Activated T-helper 1 cell treated with anti-CD3 and anti-CD28 coated beads, Interleukin-12 subunit alpha, Interleukin-12 subunit beta, Interleukin-2, Interleukin-4 antibody, amounts not matched to agents 30 ng/mL and 10 ng/mL and 1 ng/mL, durations not matched to agents 14 hours and 24 hours and 36 hours (primary cell): Measurements from ENCODE around the gene SCAMP1. TPM values are rescaled to one million over a fixed set of nuclear protein-coding genes. Genes with fewer than 3 reads are reported as not detected.
A peak's percentile ranks its signal among the peaks of the same experiment; 100 is the strongest.
"Not testable (repeated sequence)": the region's sequence is repeated elsewhere in the genome, so short reads cannot be mapped to it uniquely, and the experiment has no call there.

Source experiments
- DNase-seq: peaks from one replicate; pipeline ENCODE4 v3.0.0; 2021; ENCODE audit warnings: low spot score
- H3K27ac Mint-ChIP-seq: one replicate; pipeline ENCODE4 v1.8.0; 2021; ENCODE audit warnings: mild to moderate bottlenecking, mixed read lengths
- H3K27me3 Mint-ChIP-seq: one replicate; pipeline ENCODE4 v1.8.0; 2022; ENCODE audit warnings: mild to moderate bottlenecking, moderate library complexity, mixed read lengths; ENCODE audit not compliant: insufficient read depth
- H3K36me3 Mint-ChIP-seq: one replicate; pipeline ENCODE4 v1.8.0; 2021; ENCODE audit warnings: low read depth, mixed read lengths
- H3K4me1 Mint-ChIP-seq: one replicate; pipeline ENCODE4 v1.8.0; 2021; ENCODE audit warnings: low read depth, mixed read lengths
- H3K4me3 Mint-ChIP-seq: one replicate; pipeline ENCODE4 v1.8.0; 2021; ENCODE audit warnings: mild to moderate bottlenecking, moderate library complexity, mixed read lengths
- H3K9me3 Mint-ChIP-seq: one replicate; pipeline ENCODE4 v1.8.0; 2021; ENCODE audit warnings: mixed read lengths
- intact Hi-C: fragments of 100-400 bp; cut with micrococcal nuclease; formaldehyde crosslinking; loops from one replicate; pipeline ENCODE4 v1.15.1; 2024
- total RNA-seq: library from RNA; stranded (reverse); gene quantifications from 2 replicates; pipeline ENCODE4 v1.2.3, GENCODE V29; 2022

The SCAMP1 gene
- total RNA-seq, 1 donor from 2014 or later, result 21.3 TPM

- no peaks in the 10 kb centered on the region for H3K9me3 Mint-ChIP-seq
- peak overlapping the region; percentile 37 for H3K27ac Mint-ChIP-seq
- H3K27me3 Mint-ChIP-seq, result no peaks in the 10 kb centered on the region
- H3K4me3 Mint-ChIP-seq, result no peak overlapping the region
- H3K36me3 Mint-ChIP-seq, result peaks cover 2% of the 10 kb centered on the region
- no peak for DNase-seq
- H3K4me1 Mint-ChIP-seq, result peaks cover 37% of the 10 kb centered on the region
- intact Hi-C loops, result no loop called here
Observed at GRCh38 chr5:78407458-78407857, 47.0 kb downstream of the SCAMP1 start.

GRCh38 chr5:78411586-78411985, 51.2 kb downstream of the SCAMP1 start:
- Mint-ChIP-seq H3K4me1 (peaks cover 14% of the 10 kb centered on the region), H3K9me3 (no peaks in the 10 kb centered on the region), H3K27ac (no peak overlapping the region), H3K27me3 (no peaks in the 10 kb centered on the region), H3K4me3 (no peak overlapping the region), H3K36me3 (peaks cover 9% of the 10 kb centered on the region)
- intact Hi-C loops, result no loop called here
- DNase-seq, result no peak

GRCh38 chr5:78416677-78417425, 56.4 kb downstream of the SCAMP1 start:
- no peak for DNase-seq
- Mint-ChIP-seq H3K4me3 (no peak overlapping the region), H3K4me1 (no peaks in the 10 kb centered on the region), H3K27me3 (no peaks in the 10 kb centered on the region), H3K9me3 (no peaks in the 10 kb centered on the region), H3K27ac (no peak overlapping the region), H3K36me3 (peaks cover 17% of the 10 kb centered on the region)
- intact Hi-C loops, result no loop called here

- Mint-ChIP-seq H3K27ac (no peak overlapping the region), H3K27me3 (no peaks in the 10 kb centered on the region), H3K4me3 (no peak overlapping the region), H3K36me3 (peaks cover 23% of the 10 kb centered on the region), H3K9me3 (no peaks in the 10 kb centered on the region), H3K4me1 (no peaks in the 10 kb centered on the region)
- no peak for DNase-seq
- intact Hi-C loops, result no loop called here
Observed at GRCh38 chr5:78419396-78419795, 59.0 kb downstream of the SCAMP1 start.

GRCh38 chr5:78420548-78420947, 60.1 kb downstream of the SCAMP1 start:
- intact Hi-C loops, result no loop called here
- Mint-ChIP-seq H3K27me3 (no peaks in the 10 kb centered on the region), H3K4me3 (no peak overlapping the region), H3K9me3 (no peaks in the 10 kb centered on the region), H3K4me1 (no peaks in the 10 kb centered on the region), H3K27ac (no peak overlapping the region), H3K36me3 (peaks cover 19% of the 10 kb centered on the region)
- no peak for DNase-seq

- H3K27ac Mint-ChIP-seq, result no peak overlapping the region
- DNase-seq, result no peak
- intact Hi-C loops, result no loop called here
- H3K9me3 Mint-ChIP-seq, result no peaks in the 10 kb centered on the region
- H3K4me1 Mint-ChIP-seq, result no peaks in the 10 kb centered on the region
- no peak overlapping the region for H3K4me3 Mint-ChIP-seq
- H3K36me3 Mint-ChIP-seq, result peaks cover 11% of the 10 kb centered on the region
- H3K27me3 Mint-ChIP-seq, result no peaks in the 10 kb centered on the region
Observed at GRCh38 chr5:78424665-78425064, 64.2 kb downstream of the SCAMP1 start.

GRCh38 chr5:78429332-78429980, 69.0 kb downstream of the SCAMP1 start:
- Mint-ChIP-seq H3K27me3 (no peaks in the 10 kb centered on the region), H3K4me1 (no peaks in the 10 kb centered on the region), H3K9me3 (no peaks in the 10 kb centered on the region), H3K36me3 (peaks cover 10% of the 10 kb centered on the region), H3K27ac (no peak overlapping the region), H3K4me3 (no peak overlapping the region)
- DNase-seq, result no peak
- intact Hi-C loops, result no loop called here

- no peaks in the 10 kb centered on the region for H3K9me3 Mint-ChIP-seq
- intact Hi-C loops, result no loop called here
- DNase-seq, result no peak
- H3K27ac Mint-ChIP-seq, result no peak overlapping the region
- no peak overlapping the region for H3K4me3 Mint-ChIP-seq
- peaks cover 13% of the 10 kb centered on the region for H3K36me3 Mint-ChIP-seq
- no peaks in the 10 kb centered on the region for H3K4me1 Mint-ChIP-seq
- H3K27me3 Mint-ChIP-seq, result no peaks in the 10 kb centered on the region
Observed at GRCh38 chr5:78430866-78431265, 70.4 kb downstream of the SCAMP1 start.

- Mint-ChIP-seq H3K4me3 (no peak overlapping the region), H3K4me1 (no peaks in the 10 kb centered on the region), H3K27ac (no peak overlapping the region), H3K27me3 (no peaks in the 10 kb centered on the region), H3K36me3 (peaks cover 18% of the 10 kb centered on the region), H3K9me3 (no peaks in the 10 kb centered on the region)
- no peak for DNase-seq
- intact Hi-C loops, result no loop called here
Observed at GRCh38 chr5:78433972-78434371, 73.6 kb downstream of the SCAMP1 start.

GRCh38 chr5:78447775-78448424, 87.5 kb downstream of the SCAMP1 start:
- H3K27ac Mint-ChIP-seq, result no peak overlapping the region
- no peak for DNase-seq
- no peaks in the 10 kb centered on the region for H3K27me3 Mint-ChIP-seq
- intact Hi-C loops, result no loop called here
- no peak overlapping the region for H3K4me3 Mint-ChIP-seq
- peaks cover 5% of the 10 kb centered on the region for H3K36me3 Mint-ChIP-seq
- peaks cover 6% of the 10 kb centered on the region for H3K9me3 Mint-ChIP-seq
- no peaks in the 10 kb centered on the region for H3K4me1 Mint-ChIP-seq

GRCh38 chr5:78449103-78449502, 88.7 kb downstream of the SCAMP1 start:
- Mint-ChIP-seq H3K9me3 (peaks cover 6% of the 10 kb centered on the region), H3K4me1 (no peaks in the 10 kb centered on the region), H3K4me3 (no peak overlapping the region), H3K27me3 (no peaks in the 10 kb centered on the region), H3K36me3 (peaks cover 5% of the 10 kb centered on the region), H3K27ac (no peak overlapping the region)
- intact Hi-C loops, result no loop called here
- no peak for DNase-seq

- H3K36me3 Mint-ChIP-seq, result peaks cover 14% of the 10 kb centered on the region
- DNase-seq, H3K4me1 Mint-ChIP-seq, H3K27me3 Mint-ChIP-seq, H3K9me3 Mint-ChIP-seq, intact Hi-C loops, H3K27ac Mint-ChIP-seq, H3K4me3 Mint-ChIP-seq: not testable (repeated sequence)
Observed at GRCh38 chr5:78457507-78457906, 97.1 kb downstream of the SCAMP1 start.

- DNase-seq, result no peak
- no peaks in the 10 kb centered on the region for H3K27me3 Mint-ChIP-seq
- intact Hi-C loops, result no loop called here
- H3K4me3 Mint-ChIP-seq, result no peak overlapping the region
- no peaks in the 10 kb centered on the region for H3K4me1 Mint-ChIP-seq
- no peaks in the 10 kb centered on the region for H3K9me3 Mint-ChIP-seq
- H3K27ac Mint-ChIP-seq, result no peak overlapping the region
- peaks cover 20% of the 10 kb centered on the region for H3K36me3 Mint-ChIP-seq
Observed at GRCh38 chr5:78458843-78459242, 98.4 kb downstream of the SCAMP1 start.
